Activated naive CD8-positive, alpha-beta T cell (primary cell): ENCODE data around the gene DOCK2.

Experiments used
- H3K27ac Mint-ChIP-seq: one replicate; pipeline ENCODE4 v1.8.0; 2021; ENCODE audit warnings: mixed read lengths
- H3K27me3 Mint-ChIP-seq: one replicate; pipeline ENCODE4 v1.8.0; 2021; ENCODE audit warnings: mixed read lengths
- H3K36me3 Mint-ChIP-seq: one replicate; pipeline ENCODE4 v1.8.0; 2021; ENCODE audit warnings: mixed read lengths
- H3K4me1 Mint-ChIP-seq: one replicate; pipeline ENCODE4 v1.8.0; 2021; ENCODE audit warnings: low read depth, mixed read lengths
- H3K4me3 Mint-ChIP-seq: one replicate; pipeline ENCODE4 v1.8.0; 2021; ENCODE audit warnings: mild to moderate bottlenecking, mixed read lengths
- H3K9me3 Mint-ChIP-seq: one replicate; pipeline ENCODE4 v1.8.0; 2021; ENCODE audit warnings: low read depth, mixed read lengths

The DOCK2 gene

GRCh38 chr5:170039830-170040229, 402.8 kb downstream of the DOCK2 start:
- Mint-ChIP-seq H3K9me3 (no peaks in the 10 kb centered on the region), H3K36me3 (peaks cover 41% of the 10 kb centered on the region), H3K4me1 (peaks cover 15% of the 10 kb centered on the region), H3K27me3 (no peaks in the 10 kb centered on the region), H3K4me3 (no peak overlapping the region), H3K27ac (no peak overlapping the region)

- no peaks in the 10 kb centered on the region for H3K27me3 Mint-ChIP-seq
- peaks cover 33% of the 10 kb centered on the region for H3K36me3 Mint-ChIP-seq
- no peak overlapping the region for H3K27ac Mint-ChIP-seq
- H3K4me1 Mint-ChIP-seq = peaks cover 15% of the 10 kb centered on the region
- H3K9me3 Mint-ChIP-seq = no peaks in the 10 kb centered on the region
- H3K4me3 Mint-ChIP-seq = no peak overlapping the region
Observed at GRCh38 chr5:170046241-170046640, 409.2 kb downstream of the DOCK2 start.

DNA sequence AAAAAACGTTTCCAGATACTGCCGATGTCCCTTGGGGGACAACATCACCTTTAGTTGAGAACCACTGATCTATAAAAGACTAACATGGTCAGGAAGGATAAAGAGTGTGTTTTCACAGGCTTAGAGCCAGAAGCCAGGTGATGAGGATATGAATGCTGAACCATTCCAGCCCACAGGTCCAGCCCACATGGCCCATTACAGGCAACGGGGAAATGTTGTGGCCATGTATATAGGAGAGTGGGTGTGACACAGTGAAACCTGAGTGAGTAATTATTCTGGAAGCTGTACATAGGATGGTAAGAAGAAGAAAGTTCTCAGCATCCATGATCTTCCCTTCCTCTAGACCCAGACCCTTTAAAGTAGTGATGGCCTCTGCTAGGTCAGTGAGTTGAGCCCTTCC, 412.6 kb downstream of the DOCK2 start:
- no peaks in the 10 kb centered on the region for H3K9me3 Mint-ChIP-seq
- no peak overlapping the region for H3K27ac Mint-ChIP-seq
- H3K27me3 Mint-ChIP-seq = no peaks in the 10 kb centered on the region
- H3K36me3 Mint-ChIP-seq = peaks cover 35% of the 10 kb centered on the region
- H3K4me1 Mint-ChIP-seq = no peaks in the 10 kb centered on the region
- H3K4me3 Mint-ChIP-seq = no peak overlapping the region

- Mint-ChIP-seq H3K36me3 (peaks cover 41% of the 10 kb centered on the region), H3K27me3 (no peaks in the 10 kb centered on the region), H3K9me3 (no peaks in the 10 kb centered on the region), H3K4me3 (no peak overlapping the region), H3K27ac (peak overlapping the region; percentile 2), H3K4me1 (no peaks in the 10 kb centered on the region)
Observed at GRCh38 chr5:170053896-170054295, 416.8 kb downstream of the DOCK2 start.

DNA sequence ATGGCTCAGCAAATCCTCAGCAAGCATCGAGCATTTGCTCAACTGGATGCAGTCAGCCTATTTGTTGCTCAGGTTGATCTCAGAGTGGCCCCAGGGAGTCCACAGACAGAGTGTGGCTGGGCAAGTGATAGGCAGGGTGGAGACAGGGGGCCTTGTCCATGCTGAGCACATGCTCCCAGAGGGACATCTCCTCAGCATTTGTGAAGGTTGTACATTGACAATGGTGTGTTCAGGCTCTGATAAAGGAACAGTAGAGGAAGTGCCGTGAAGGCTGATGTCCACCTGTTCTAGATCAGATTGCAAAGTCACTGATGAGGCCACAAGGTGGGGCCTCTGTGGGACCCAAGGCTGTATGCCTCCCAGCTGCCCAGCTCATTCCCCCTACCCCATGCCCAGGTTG, 418.5 kb downstream of the DOCK2 start:
- H3K36me3 Mint-ChIP-seq = peaks cover 41% of the 10 kb centered on the region
- H3K9me3 Mint-ChIP-seq = no peaks in the 10 kb centered on the region
- H3K4me3 Mint-ChIP-seq = no peak overlapping the region
- no peaks in the 10 kb centered on the region for H3K27me3 Mint-ChIP-seq
- no peak overlapping the region for H3K27ac Mint-ChIP-seq
- no peaks in the 10 kb centered on the region for H3K4me1 Mint-ChIP-seq

GRCh38 chr5:170056561-170057267, 419.6 kb downstream of the DOCK2 start:
- Mint-ChIP-seq H3K4me3 (no peak overlapping the region), H3K27ac (no peak overlapping the region), H3K9me3 (no peaks in the 10 kb centered on the region), H3K4me1 (no peaks in the 10 kb centered on the region), H3K27me3 (no peaks in the 10 kb centered on the region), H3K36me3 (peaks cover 31% of the 10 kb centered on the region)

DNA sequence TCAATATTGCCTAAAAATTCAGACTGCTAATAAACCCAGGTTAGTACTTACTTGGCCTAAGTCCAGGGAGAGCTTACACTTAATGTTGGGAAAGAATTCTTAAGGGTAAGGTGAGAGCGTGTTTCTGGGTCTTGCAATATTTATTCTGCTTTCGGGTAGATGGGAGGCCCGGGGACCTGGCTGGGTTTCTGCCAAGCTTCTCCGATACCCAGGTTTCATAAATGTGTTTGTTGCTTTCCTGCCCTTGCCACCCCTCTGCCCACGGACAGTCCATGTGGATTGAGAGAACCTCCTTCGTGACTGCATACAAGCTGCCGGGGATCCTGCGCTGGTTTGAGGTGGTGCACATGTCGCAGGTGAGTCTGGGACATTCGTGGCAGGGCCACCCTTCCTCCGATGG, 420.2 kb downstream of the DOCK2 start:
- Mint-ChIP-seq H3K27me3 (no peaks in the 10 kb centered on the region), H3K36me3 (peaks cover 30% of the 10 kb centered on the region), H3K27ac (no peak overlapping the region), H3K9me3 (no peaks in the 10 kb centered on the region), H3K4me3 (no peak overlapping the region), H3K4me1 (no peaks in the 10 kb centered on the region)

DNA sequence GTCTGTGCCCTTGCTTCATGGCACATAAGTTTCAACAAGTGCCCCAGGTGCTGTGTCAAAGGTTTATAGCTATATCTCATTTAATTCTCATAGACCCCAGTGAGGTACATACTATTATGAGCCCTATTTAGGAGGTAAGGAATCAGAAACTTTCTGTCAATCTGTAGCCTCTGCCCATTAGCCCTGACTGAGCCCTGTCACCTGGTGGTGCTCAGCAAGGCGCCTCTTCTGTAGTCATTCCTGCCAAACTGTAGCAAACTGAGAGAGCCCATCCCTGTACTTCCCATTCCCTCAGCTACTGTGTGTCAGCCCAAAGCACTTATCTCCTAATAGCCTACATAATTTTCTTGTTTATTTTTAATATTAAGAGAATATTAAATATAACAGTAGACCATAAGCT, 422.1 kb downstream of the DOCK2 start:
- Mint-ChIP-seq H3K9me3 (no peaks in the 10 kb centered on the region), H3K4me3 (no peak overlapping the region), H3K4me1 (no peaks in the 10 kb centered on the region), H3K27ac (no peak overlapping the region), H3K27me3 (no peaks in the 10 kb centered on the region), H3K36me3 (peaks cover 25% of the 10 kb centered on the region)

DNA sequence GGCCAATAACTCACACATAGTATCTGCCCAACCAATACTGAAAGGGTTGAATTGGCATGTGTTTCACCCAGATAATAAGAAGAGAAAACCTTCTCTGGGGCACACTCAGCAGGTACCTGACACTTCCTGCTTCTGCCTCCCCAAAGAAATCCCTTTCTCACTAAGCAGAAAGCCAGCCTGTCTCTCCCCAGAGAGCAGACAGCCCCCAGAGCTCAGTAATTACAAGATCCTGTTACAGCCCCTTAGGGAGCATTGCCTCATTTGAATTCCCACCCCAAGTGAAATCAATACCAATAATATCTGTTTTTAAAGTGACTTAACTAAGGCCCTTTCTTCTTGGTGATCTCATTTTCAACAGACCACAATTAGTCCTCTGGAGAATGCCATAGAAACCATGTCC, 430.1 kb downstream of the DOCK2 start:
- Mint-ChIP-seq H3K9me3 (no peaks in the 10 kb centered on the region), H3K4me1 (no peaks in the 10 kb centered on the region), H3K27ac (no peak overlapping the region), H3K36me3 (peaks cover 55% of the 10 kb centered on the region), H3K27me3 (no peaks in the 10 kb centered on the region), H3K4me3 (no peak overlapping the region)

DNA sequence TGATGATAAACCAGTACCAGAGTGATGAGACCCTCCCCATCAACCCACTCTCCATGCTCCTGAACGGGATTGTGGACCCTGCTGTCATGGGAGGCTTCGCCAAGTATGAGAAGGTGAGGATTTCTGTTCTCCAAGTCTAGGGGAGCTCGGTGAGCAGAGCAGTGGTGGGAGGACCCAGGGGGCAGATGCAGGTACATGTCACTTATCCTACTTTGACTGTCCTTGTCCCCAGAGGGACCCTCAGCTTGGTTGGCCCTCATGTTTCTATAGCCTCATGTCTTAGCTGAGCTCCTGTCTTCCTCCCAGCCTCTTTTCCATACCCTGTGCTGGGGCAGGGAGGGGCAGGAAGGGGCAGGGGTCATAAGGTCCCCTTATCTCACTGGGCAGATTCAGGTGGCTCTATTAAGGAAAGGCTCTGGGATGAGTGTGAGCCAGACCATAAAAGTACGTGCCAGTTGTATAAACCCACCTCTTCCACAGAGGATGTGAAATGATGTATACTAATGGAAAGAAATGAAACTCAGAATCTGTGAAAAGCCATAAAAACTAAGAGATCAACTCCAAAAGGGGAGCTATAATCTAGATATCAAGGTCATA, 430.6 kb downstream of the DOCK2 start:
- H3K4me3 Mint-ChIP-seq = no peak overlapping the region
- H3K27me3 Mint-ChIP-seq = no peaks in the 10 kb centered on the region
- no peaks in the 10 kb centered on the region for H3K9me3 Mint-ChIP-seq
- no peaks in the 10 kb centered on the region for H3K4me1 Mint-ChIP-seq
- peaks cover 55% of the 10 kb centered on the region for H3K36me3 Mint-ChIP-seq
- no peak overlapping the region for H3K27ac Mint-ChIP-seq

DNA sequence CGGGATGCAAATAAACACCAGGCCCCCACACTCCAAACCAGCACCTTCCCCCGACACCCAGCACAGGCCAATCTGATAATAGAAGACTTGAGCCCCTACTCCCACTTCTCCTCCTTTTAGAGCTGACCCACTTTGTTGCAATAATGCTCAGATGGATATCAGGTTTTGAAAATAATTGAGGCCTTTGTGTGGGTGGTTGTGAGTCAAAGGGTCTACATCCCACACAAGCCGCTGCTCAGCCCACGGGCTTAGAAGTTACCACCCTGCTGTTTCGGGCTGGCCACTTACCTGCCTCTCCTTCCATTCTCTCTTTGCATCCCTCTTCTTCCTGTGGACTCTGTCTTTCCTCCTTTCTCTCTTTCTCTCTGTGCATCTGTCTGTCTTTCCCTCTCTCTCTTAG, 432.4 kb downstream of the DOCK2 start:
- Mint-ChIP-seq H3K27ac (no peak overlapping the region), H3K9me3 (no peaks in the 10 kb centered on the region), H3K36me3 (peaks cover 53% of the 10 kb centered on the region), H3K4me1 (no peaks in the 10 kb centered on the region), H3K4me3 (no peak overlapping the region), H3K27me3 (no peaks in the 10 kb centered on the region)

DNA sequence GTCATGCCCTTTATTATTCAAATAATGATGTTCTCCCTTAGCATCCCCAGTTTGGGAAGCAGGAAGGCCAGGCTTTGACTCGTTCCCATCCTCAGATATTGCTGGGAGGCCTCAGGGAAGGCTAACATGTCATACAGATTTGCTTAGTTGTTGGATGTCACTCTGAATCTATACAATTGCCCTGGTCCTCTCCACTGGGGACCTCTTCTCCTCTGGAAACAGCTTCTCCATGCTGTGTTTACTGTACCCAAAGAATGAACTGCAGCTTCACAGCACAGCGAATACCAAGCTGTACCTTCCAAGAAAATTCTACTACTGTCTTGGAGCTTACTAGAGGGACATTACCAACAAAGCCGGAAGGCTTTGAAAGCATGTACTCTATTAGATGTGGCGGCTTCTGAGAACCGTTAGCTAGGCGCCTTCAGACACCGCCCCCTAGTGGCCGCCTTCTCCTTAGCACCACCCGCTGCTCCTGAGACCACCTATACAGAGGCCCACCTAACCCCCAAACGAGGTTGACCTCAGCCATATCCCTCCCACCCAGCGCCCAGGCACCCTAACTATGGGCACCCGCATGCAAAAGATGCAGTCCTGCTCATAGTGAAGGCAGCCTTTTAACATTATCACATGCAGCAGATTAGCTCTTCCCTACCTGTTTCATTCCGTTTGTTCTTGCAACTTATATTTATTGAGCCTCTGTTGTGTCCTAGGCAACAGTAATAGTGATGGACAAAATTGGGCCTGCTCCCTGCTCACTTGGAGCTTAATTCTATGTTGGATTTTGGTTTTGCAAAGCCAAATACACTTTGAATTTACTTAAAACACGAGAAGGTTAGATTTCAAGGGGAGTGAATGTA, 433.7 kb downstream of the DOCK2 start:
- H3K27ac Mint-ChIP-seq = no peak overlapping the region
- no peaks in the 10 kb centered on the region for H3K9me3 Mint-ChIP-seq
- H3K27me3 Mint-ChIP-seq = no peaks in the 10 kb centered on the region
- peaks cover 53% of the 10 kb centered on the region for H3K36me3 Mint-ChIP-seq
- H3K4me3 Mint-ChIP-seq = no peak overlapping the region
- H3K4me1 Mint-ChIP-seq = no peaks in the 10 kb centered on the region

DNA sequence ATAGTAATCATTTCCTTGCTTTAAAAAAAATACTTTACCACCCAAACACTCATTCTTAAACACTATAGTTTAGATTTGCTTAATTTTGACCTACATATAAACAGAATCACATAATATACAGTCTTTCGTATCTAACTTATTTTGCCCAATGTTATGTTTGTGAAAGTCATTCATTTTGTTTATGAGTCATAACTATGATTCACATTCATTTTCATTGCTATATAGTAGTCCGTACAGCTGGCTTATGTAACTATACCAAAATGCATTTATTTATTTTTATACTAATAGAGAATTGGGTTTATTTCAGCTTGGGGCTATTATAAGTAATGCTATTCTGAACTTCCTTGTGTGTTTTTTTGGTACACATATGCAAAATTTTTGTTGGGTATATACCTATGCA, 434.7 kb downstream of the DOCK2 start:
- Mint-ChIP-seq H3K9me3 (no peaks in the 10 kb centered on the region), H3K36me3 (peaks cover 47% of the 10 kb centered on the region), H3K27ac (no peak overlapping the region), H3K4me1 (no peaks in the 10 kb centered on the region), H3K4me3 (no peak overlapping the region), H3K27me3 (no peaks in the 10 kb centered on the region)

DNA sequence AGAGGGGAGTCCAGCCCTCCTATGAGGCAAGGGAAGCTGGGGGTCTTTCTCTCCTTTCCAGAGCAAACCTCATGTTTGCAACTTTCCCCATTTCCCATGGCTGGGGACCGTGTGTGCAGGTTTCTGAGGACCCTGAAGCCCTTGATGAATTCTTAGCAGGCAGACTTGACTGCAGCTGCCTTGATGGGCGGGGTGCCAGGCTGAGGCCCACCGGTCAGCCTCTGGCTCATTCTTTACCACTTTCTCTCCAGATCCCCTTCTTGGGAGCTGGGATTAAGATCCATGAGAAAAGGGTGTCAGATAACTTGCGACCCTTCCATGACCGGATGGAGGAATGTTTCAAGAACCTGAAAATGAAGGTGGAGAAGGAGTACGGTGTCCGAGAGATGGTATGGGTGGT, 438.6 kb downstream of the DOCK2 start:
- H3K27me3 Mint-ChIP-seq = no peaks in the 10 kb centered on the region

DNA sequence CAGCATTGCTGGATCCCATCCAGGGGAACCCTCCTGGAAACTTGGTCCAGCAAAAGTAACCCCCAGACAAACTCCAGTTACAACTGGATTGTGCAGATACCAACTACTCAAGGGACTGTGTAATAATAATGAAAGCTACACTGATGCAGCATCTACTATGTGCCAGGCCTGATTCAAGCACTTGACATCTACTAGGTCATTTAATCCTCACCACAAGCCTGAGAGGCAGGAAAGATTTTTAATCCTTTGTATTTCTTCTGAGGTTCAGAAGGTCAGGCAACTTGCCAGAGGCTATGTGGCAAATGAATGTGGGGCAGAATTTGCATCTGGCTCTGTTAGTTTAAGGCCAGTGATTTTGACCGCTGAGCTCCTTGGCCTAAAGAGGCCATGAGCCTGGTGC, 439.1 kb downstream of the DOCK2 start:
- Mint-ChIP-seq H3K36me3 (peaks cover 21% of the 10 kb centered on the region), H3K27me3 (no peaks in the 10 kb centered on the region), H3K27ac (no peak overlapping the region), H3K9me3 (no peaks in the 10 kb centered on the region), H3K4me1 (no peaks in the 10 kb centered on the region), H3K4me3 (no peak overlapping the region)

More for the DNA sequence above, 438.6 kb downstream of the DOCK2 start:
- H3K4me1 Mint-ChIP-seq = no peaks in the 10 kb centered on the region
- no peak overlapping the region for H3K4me3 Mint-ChIP-seq
- H3K36me3 Mint-ChIP-seq = peaks cover 26% of the 10 kb centered on the region
- H3K9me3 Mint-ChIP-seq = no peaks in the 10 kb centered on the region
- H3K27ac Mint-ChIP-seq = no peak overlapping the region
